ENCODE measurements around the gene SSH2.
A peak's percentile ranks its signal among the peaks of the same experiment; 100 is the strongest.
"Not testable (repeated sequence)": the region's sequence is repeated elsewhere in the genome, so short reads cannot be mapped to it uniquely, and the experiment has no call there.

Gene SSH2

DNA sequence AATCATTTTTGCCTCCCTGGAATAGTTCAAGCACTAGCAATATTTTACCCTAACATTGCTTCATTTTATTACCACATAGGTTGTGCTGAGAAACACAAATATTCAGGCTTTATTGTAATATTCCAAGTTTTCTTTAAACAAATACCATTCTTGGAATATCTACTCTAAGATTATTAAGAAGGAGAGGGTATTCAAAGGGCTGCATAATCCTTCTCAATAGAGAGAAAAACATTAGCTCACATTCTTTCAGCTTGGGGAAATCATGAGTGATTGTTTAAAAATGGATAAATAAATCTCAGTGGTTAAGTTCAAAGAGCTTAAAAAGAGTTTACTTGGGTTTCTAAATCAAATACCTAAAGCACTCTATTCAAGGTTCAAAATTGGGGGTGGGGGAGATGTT is 195.4 kb downstream of the SSH2 start:
- no peak for DNase-seq

GRCh38 chr17:29733166-29733565 is 196.9 kb downstream of the SSH2 start:
- DNase-seq: no peak

DNA sequence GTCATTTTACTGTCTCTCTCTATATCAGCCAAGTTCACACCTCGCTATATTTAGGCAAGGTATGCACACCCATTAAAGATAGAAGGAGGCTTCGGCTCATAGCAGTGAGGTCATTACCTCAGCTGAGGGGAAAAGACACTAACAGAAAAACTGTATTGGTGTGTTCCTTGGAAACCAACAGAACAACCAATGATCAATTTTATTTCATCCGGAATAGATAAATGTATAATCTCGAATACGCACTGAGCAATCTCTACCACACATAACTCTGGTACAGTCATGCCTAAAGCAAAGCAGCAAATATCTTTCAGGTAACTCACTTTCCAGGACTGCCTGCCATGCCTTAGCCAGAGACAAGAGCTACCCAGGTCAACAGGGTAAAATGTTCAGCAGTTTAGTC is 197.4 kb downstream of the SSH2 start:
- no peak for DNase-seq

DNA sequence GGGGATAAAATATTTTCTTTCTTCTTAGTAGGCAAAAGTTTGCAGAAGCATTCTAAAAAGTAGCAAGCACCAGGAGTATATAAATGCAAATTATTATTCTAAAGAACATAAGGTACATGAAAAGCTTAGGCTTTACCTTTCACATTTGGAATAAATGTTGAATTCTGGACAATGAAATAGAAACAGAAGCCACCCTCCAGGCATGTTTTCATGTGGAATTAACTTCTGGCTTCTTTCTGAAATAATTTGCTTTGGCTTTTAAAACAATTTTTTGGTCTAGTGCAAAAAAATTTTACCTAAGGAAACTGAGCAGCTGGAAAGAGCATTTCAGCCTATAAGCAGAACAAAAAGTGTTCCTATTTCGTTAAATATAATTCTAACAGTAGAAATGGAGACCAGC is 197.8 kb downstream of the SSH2 start:
- DNase-seq: no peak

DNA sequence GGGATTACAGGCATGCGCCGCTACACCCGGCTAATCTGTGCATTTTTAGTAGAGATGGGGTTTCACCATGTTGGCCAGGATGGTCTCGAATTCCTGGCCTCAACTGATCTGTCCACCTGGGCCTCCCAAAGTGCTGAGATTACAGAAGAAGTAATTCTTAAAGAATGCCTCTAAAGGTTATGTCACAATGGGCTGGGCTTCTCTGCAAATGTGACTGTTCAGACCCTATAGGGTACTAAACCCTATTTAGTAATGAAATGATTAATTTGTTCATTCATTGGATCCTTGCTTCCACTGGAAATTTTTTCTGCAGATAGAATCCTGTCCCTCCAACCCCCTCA is 198.5 kb downstream of the SSH2 start:
- no peak for DNase-seq

GRCh38 chr17:29728490-29728889 is 201.5 kb downstream of the SSH2 start:
- DNase-seq: no peak

DNA sequence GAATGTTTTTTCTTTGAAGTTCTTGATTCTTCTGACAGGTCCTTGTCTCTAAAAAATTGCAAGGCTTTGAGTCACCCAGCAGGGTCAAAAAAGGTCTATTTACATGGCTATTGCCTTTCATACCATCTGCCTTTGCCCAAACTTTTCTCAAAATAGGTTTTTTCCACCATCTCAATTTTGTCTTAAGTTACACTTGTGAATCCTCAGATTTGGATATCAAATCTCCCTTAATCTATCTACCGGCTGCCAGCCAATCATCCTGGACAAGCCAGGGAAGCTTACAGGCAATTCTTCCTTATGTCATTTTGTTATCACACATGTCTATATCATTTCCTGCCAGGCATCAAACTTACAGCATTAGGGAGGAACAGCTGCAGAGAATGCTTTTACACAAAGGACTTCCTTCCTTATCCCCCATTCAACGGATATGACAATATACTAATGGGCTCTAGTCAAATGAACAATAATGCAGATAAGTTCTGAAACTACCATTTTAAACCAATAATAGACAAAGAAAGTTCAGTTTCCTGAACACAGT is 203.2 kb downstream of the SSH2 start:
- no peak for DNase-seq

DNA sequence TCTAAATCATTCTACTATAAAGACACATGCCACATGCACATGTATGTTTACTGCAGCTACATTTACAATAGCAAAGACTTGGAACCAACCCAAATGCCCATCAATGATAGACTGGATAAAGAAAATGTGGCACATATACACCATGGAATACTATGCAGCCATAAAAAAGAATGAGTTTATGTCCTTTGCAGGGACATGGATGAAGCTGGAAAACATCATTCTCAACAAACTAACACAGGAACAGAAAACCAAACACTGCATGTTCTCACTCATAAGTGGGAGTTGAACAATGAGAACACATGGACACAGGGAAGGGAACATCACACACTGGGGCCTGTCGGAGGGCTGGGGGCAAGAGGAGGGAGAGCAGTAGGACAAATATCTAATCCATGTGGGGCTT is 204.6 kb downstream of the SSH2 start:
- not testable (repeated sequence) for DNase-seq

GRCh38 chr17:29723278-29724047 is 206.6 kb downstream of the SSH2 start:
- DNase-seq: no peak

GRCh38 chr17:29722411-29723198 is 207.4 kb downstream of the SSH2 start:
- peak; percentile 49 for DNase-seq

DNA sequence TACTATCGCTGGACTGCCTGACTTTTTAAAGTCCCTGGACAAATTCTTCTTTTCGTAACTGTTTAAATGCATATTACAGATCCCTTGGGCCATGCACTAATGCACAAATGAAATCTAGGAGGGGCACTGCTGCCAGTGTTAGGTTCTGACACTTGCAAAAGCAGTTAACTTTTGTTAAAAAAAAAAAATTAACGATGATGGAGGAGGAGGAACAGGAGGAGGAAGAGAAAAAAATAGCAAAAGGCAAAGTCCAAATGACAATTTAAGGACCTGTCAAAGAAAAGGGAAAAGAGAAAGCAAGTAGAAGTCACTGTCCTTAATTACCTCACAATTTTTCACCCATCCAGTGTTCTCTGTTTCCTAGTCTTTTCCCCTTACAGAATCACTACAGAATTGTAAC is 209.5 kb downstream of the SSH2 start:
- no peak for DNase-seq

DNA sequence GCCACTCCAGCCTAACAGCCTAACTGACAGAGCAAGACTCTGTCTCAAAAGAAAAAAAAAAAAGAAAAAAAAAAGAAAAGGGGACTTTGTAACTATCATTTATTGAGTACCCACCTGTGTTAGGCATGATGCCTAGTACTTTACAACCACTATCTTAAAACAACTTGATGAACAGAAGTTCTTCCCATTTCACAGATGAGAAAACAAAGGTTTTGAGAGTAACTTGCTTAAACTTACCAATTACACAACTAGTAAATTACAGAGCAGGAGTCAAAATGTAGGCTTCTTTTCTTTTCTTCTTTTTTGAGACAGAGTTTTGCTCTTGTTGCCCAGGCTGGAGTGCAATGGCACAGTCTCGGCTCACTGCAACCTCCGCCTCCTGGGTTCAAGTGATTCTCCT is 210.6 kb downstream of the SSH2 start:
- DNase-seq: no peak

- no peak for DNase-seq
Measured at GRCh38 chr17:29718446-29719039, 211.5 kb downstream of the SSH2 start.

GRCh38 chr17:29717817-29718216 is 212.2 kb downstream of the SSH2 start:
- DNase-seq: no peak

DNA sequence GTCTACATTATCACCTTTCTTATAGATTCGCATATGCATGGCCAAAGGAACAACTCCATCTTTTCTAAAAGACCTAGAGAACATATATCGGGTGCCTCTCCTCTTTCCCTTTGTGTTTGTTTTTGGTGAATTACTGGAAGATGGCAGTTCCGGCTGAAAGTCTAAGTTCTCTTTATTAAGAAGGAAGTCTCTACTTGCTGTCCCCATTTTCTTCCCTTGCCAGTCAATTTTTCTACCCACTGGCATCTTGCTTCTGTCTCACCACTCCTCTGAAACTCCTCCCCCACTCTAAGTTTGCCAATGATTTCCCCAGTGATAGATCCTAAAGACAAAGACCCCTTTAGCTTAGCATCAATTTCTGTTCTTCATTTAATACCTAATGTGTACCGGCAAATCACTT is 213.5 kb downstream of the SSH2 start:
- no peak for DNase-seq

GRCh38 chr17:29715680-29716079 is 214.3 kb downstream of the SSH2 start:
- DNase-seq: no peak

GRCh38 chr17:29714146-29714545 is 215.9 kb downstream of the SSH2 start:
- no peak for DNase-seq

DNA sequence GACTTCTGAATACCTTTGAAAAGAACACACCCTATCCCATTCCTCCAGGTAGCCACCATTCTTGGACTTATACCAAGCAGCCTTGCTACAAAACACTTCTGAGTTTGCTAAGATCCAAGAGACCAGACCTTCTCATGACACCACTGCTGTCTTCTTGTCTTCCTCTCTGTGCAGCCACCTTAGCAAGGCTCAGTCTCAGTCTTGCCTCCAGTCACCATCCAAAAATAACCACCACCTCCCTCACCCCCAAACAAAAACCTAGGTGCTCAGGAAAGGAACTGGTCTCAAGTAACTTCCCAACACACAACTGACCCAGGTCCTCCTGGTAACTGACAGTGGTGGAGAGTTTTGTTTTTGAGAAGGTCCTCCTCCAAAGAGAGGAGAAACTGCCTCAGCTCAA is 216.4 kb downstream of the SSH2 start:
- no peak for DNase-seq

- DNase-seq: no peak
Measured at GRCh38 chr17:29711588-29712385, 218.2 kb downstream of the SSH2 start.

DNA sequence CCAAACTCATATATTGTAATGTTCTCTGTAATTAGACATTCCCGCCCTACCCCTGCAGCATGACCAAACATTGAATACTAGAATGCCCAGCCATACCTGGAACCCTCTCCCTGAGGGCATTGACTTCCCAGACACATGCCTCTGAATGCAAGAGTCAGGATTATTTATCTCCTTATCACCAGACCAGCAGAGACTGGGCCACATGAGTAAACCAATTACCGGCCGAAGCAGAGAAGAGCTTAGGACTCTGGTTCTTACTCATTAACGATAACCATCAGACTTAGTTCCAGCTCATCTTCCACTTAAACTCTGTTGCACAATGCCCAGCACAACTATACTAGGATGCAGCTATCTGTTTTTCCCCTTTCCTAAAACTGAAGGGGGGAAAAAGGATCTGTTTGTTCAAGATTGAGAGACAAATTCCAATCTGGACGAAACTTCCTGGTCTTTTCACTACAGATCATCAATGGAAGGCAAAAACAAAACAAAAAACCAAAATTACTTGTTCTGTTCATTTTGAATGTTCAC is 219.1 kb downstream of the SSH2 start:
- no peak for DNase-seq

- DNase-seq: no peak
Measured at GRCh38 chr17:29710520-29710884, 219.5 kb downstream of the SSH2 start.

GRCh38 chr17:29709866-29710519 is 220.0 kb downstream of the SSH2 start:
- peak; percentile 26 for DNase-seq
